ENCODE results near the gene MAML2.

Gene MAML2

GRCh38 chr11:96107143-96107824 is 235.7 kb downstream of the MAML2 start:
- no peak for DNase-seq (ENCODE audit: low read depth in 1 of 2, low spot score in 1 of 2)

GRCh38 chr11:96106645-96107044 is 236.3 kb downstream of the MAML2 start:
- no peak for DNase-seq (ENCODE audit: low read depth in 1 of 2, low spot score in 1 of 2)

GRCh38 chr11:96105944-96106343 is 237.1 kb downstream of the MAML2 start:
- no peak for DNase-seq (ENCODE audit: low read depth in 1 of 2, low spot score in 1 of 2)

GRCh38 chr11:96105197-96105895 is 237.6 kb downstream of the MAML2 start:
- no peak for DNase-seq (ENCODE audit: low read depth in 1 of 2, low spot score in 1 of 2)

GRCh38 chr11:96104496-96104895 is 238.5 kb downstream of the MAML2 start:
- no peak for DNase-seq (ENCODE audit: low read depth in 1 of 2, low spot score in 1 of 2)

- DNase-seq (ENCODE audit: low read depth in 1 of 2, low spot score in 1 of 2) = no peak
These were observed 239.3 kb downstream of the MAML2 start for GRCh38 chr11:96103721-96104120.

GRCh38 chr11:96103102-96103501 is 239.9 kb downstream of the MAML2 start:
- no peak for DNase-seq (ENCODE audit: low read depth in 1 of 2, low spot score in 1 of 2)

GRCh38 chr11:96102664-96103078 is 240.3 kb downstream of the MAML2 start:
- no peak for DNase-seq (ENCODE audit: low read depth in 1 of 2, low spot score in 1 of 2)

- no peak for DNase-seq (ENCODE audit: low read depth in 1 of 2, low spot score in 1 of 2)
These were observed 241.8 kb downstream of the MAML2 start for GRCh38 chr11:96101146-96101545.

- no peak for DNase-seq (ENCODE audit: low read depth in 1 of 2, low spot score in 1 of 2)
These were observed 244.3 kb downstream of the MAML2 start for GRCh38 chr11:96098511-96099241.

GRCh38 chr11:96097844-96098421 is 245.1 kb downstream of the MAML2 start:
- DNase-seq (ENCODE audit: low read depth in 1 of 2, low spot score in 1 of 2) = no peak

GRCh38 chr11:96096360-96096759 is 246.6 kb downstream of the MAML2 start:
- DNase-seq (ENCODE audit: low read depth in 1 of 2, low spot score in 1 of 2) = no peak

- DNase-seq (ENCODE audit: low read depth in 1 of 2, low spot score in 1 of 2) = no peak
These were observed 247.1 kb downstream of the MAML2 start for GRCh38 chr11:96095884-96096303.

GRCh38 chr11:96094156-96094555 is 248.8 kb downstream of the MAML2 start:
- DNase-seq (ENCODE audit: low read depth in 1 of 2, low spot score in 1 of 2) = no peak

GRCh38 chr11:96092511-96092910 is 250.5 kb downstream of the MAML2 start:
- DNase-seq (ENCODE audit: low read depth in 1 of 2, low spot score in 1 of 2) = no peak

GRCh38 chr11:96091476-96091875 is 251.5 kb downstream of the MAML2 start:
- DNase-seq (ENCODE audit: low read depth in 1 of 2, low spot score in 1 of 2) = no peak

- no peak for DNase-seq (ENCODE audit: low read depth in 1 of 2, low spot score in 1 of 2)
These were observed 252.3 kb downstream of the MAML2 start for GRCh38 chr11:96090711-96091110.

GRCh38 chr11:96088914-96089313 is 254.1 kb downstream of the MAML2 start:
- no peak for DNase-seq (ENCODE audit: low read depth in 1 of 2, low spot score in 1 of 2)

- no peak for DNase-seq (ENCODE audit: low read depth in 1 of 2, low spot score in 1 of 2)
These were observed 256.9 kb downstream of the MAML2 start for GRCh38 chr11:96086111-96086510.

GRCh38 chr11:96085319-96085930 is 257.6 kb downstream of the MAML2 start:
- DNase-seq (ENCODE audit: low read depth in 1 of 2, low spot score in 1 of 2) = no peak

- DNase-seq (ENCODE audit: low read depth in 1 of 2, low spot score in 1 of 2) = no peak
These were observed 258.2 kb downstream of the MAML2 start for GRCh38 chr11:96084610-96085318.

Data from activated T-helper 1 cell treated with anti-CD3 and anti-CD28 coated beads, Interleukin-2, amount 50 U/mL, for 16 hours (primary cell).